Bronchus fibroblast of lung (primary cell): ENCODE results near the gene C2orf42. TPM values are rescaled to one million over a fixed set of nuclear protein-coding genes. Genes with fewer than 3 reads are reported as not detected.

ENCODE experiments used
- total RNA-seq: library from RNA; depleted of rRNA; stranded (reverse); fragments of >200 nt; gene quantifications from 2 replicates; pipeline ENCODE4 v1.2.3, GENCODE V29; 2015

The C2orf42 gene
- total RNA-seq = 6.4 and 11.1 TPM in 2 replicates

DNA sequence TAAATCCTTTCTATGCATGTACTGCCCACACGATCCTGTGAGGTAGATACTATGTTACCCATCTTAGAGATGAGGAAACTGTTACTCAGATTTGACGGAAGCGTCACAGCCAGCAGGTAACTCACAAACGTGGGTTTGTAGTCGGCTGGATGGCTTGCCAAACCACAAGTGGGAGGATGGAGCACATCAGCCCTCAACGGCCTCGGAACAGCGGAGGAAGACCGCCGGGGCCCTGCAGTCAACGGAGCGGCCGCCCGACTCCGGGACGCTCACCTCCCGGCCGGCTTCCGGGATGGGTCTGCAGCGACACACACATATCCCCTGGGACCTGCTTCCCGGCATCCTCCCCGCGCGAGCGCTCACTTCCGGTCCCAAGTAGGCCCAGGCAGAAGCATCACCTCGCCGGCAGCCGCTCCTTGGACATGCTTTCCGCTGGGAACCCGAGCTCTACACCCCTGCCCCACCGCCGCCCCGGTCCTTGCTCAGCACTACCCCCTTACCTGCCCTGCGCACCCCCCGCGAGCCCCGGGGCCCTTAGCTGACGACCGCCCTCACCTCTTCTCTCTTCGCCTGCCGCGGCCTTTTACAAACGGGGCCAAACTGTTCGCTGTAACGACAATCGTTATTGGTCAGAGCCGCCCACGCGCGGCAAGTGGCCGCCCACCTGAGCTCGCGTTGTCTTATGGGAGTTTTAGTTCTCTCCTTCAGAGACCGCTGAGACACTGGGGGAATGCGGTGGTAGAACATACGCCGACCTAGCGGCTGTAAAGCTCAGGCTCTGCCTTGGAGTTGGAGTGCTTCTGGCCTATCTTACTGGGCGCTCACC lies at the start of gene C2orf42:
TSS of gene C2orf42 (minus strand) at position 602 of the 826 bp plus-strand sequence. CDS start 9,034 bp downstream, outside the sequence.

Other genes starting within 250 kb of the C2orf42 start
- 0.34 TPM in 1 of 2 replicates, not detected in the other for gene ASPRV1, start 229.4 kb downstream of the C2orf42 start, total RNA-seq
- gene PCBP1, start 103.5 kb downstream of the C2orf42 start, total RNA-seq = 99.7 and 109 TPM in 2 replicates
- 46.2 and 56.2 TPM in 2 replicates for gene TIA1, start 57.6 kb upstream of the C2orf42 start, total RNA-seq
- 21.3 and 24.9 TPM in 2 replicates for gene PCYOX1, start 67.1 kb upstream of the C2orf42 start, total RNA-seq
- 321 and 448 TPM in 2 replicates for gene SNRPG, start 102.7 kb upstream of the C2orf42 start, total RNA-seq
- 28.4 and 36.0 TPM in 2 replicates for gene FAM136A, start 111.0 kb upstream of the C2orf42 start, total RNA-seq